Measurements from ENCODE around the gene GET3. TPM values are rescaled to one million over a fixed set of nuclear protein-coding genes. Genes with fewer than 3 reads are reported as not detected.

GET3 gene
- polyA plus RNA-seq, 1 of the 3 experiments (the other 2 are of a cell fraction), result 264 TPM

GRCh38 chr19:12766051-12766521, 28.8 kb downstream of the GET3 start:
- ChIA-PET CTCF (interaction anchor here (1.7 to 17.5 kb wide), 5 partner anchors 7 to 81 kb away, joined by 5 to 321 read pairs (median 75); partner anchors contain the start of genes BEST2, GET3, JUNB and PRDX2), POLR2A (interaction anchor here (1.1 kb wide), 1 partner anchor 25 kb away, joined by 3 read pairs; the partner anchor contains the start of gene JUNB)
- H3K27me3 ChIP-seq (ENCODE audit: insufficient read depth), result no peaks in the 10 kb centered on the region
- no peak for TF ChIP-seq CHD2 (IDR thresholded peaks at IDR 0.05; ENCODE audit: low read length, partially characterized antibody)
- no peak for TF ChIP-seq RFX5 (IDR thresholded peaks at IDR 0.05; ENCODE audit: low read length)
- TF ChIP-seq NRF1 (IDR thresholded peaks at IDR 0.05; ENCODE audit: low read depth, low read length), result no peak
- TF ChIP-seq EZH2phosphoT487 (IDR thresholded peaks at IDR 0.05; ENCODE audit: borderline replicate concordance, low read depth), result no peak
- TF ChIP-seq MXI1 (IDR thresholded peaks at IDR 0.05; ENCODE audit: low read depth, low read length), result no peak
- TF ChIP-seq MAX (IDR thresholded peaks at IDR 0.05; ENCODE audit: low read depth), result no peak
- no peak for TF ChIP-seq SMC3 (IDR thresholded peaks at IDR 0.05; ENCODE audit: low read depth, low read length)
- no peak for TF ChIP-seq TEAD4 (IDR thresholded peaks at IDR 0.05; ENCODE audit: borderline replicate concordance, insufficient read depth)
- no peak for TF ChIP-seq GABPA (IDR thresholded peaks at IDR 0.05; ENCODE audit: low read depth)
- no peak for TF ChIP-seq POLR2AphosphoS5 (IDR thresholded peaks at IDR 0.05; ENCODE audit: low read depth, low read length)
- TF ChIP-seq YY1 (IDR thresholded peaks at IDR 0.05; ENCODE audit: low read depth), result no peak
- TF ChIP-seq FOSL2 (IDR thresholded peaks at IDR 0.05; ENCODE audit: borderline replicate concordance, low read depth), result no peak
- no peak for TF ChIP-seq CTCF (IDR thresholded peaks at IDR 0.05)
- no peak for TF ChIP-seq USF1 (IDR thresholded peaks at IDR 0.05; ENCODE audit: borderline replicate concordance, low read depth)
- no peaks in the 10 kb centered on the region for H3K9me2 ChIP-seq
- H3K79me2 ChIP-seq (ENCODE audit: insufficient read depth), result no peaks in the 10 kb centered on the region
- H3K27ac ChIP-seq (ENCODE audit: low read depth in 2 of 2, low read length in 1 of 2), result no peak overlapping the region
- H4K20me1 ChIP-seq (ENCODE audit: insufficient read depth), result no peaks in the 10 kb centered on the region
- peaks cover 4 to 11% of the 10 kb centered on the region in 2 experiments for H3K36me3 ChIP-seq (replicated peaks in 1 of 2; ENCODE audit: control insufficient read depth in 1 of 2, insufficient read depth in 2 of 2, low read length in 1 of 2)
- no peaks in the 10 kb centered on the region for H3K9me3 ChIP-seq
- H3K9ac ChIP-seq, result no peak overlapping the region
- WGBS (ENCODE audit: low lambda C conversion rate), result 88% methylated on average over 28 of the region's 30 CpGs
- no peaks in the 10 kb centered on the region for H3F3A ChIP-seq (replicated peaks; ENCODE audit: insufficient read depth)
- H3K4me3 ChIP-seq (ENCODE audit: low read depth in 2 of 2, low read length in 1 of 2), result no peak overlapping the region
- H2AFZ ChIP-seq (ENCODE audit: low read depth), result no peak overlapping the region
- no peak for DNase-seq
- H3K4me2 ChIP-seq, result no peak overlapping the region
- peaks cover 0 to 3% of the 10 kb centered on the region in 2 experiments; a peak in 1 of 4 replicates for H3K4me1 ChIP-seq (ENCODE audit: control insufficient read depth in 1 of 2, insufficient read depth in 2 of 2, low read depth in 1 of 2, low read length in 1 of 2)

GRCh38 chr19:12767150-12767549, 29.9 kb downstream of the GET3 start:
- Histone ChIP-seq H4K20me1 (ENCODE audit: insufficient read depth) (no peaks in the 10 kb centered on the region), H3K27me3 (ENCODE audit: insufficient read depth) (no peaks in the 10 kb centered on the region), H3K79me2 (ENCODE audit: insufficient read depth) (no peaks in the 10 kb centered on the region), H3K9ac (no peak overlapping the region), H3K4me1 (ENCODE audit: control insufficient read depth in 1 of 2, insufficient read depth in 2 of 2, low read depth in 1 of 2, low read length in 1 of 2) (peaks cover 0 to 12% of the 10 kb centered on the region in 2 experiments; a peak in 1 of 4 replicates), H3K4me2 (no peak overlapping the region), H3F3A (replicated peaks; ENCODE audit: insufficient read depth) (no peaks in the 10 kb centered on the region), H3K9me3 (no peaks in the 10 kb centered on the region), H3K36me3 (replicated peaks in 1 of 2; ENCODE audit: control insufficient read depth in 1 of 2, insufficient read depth in 2 of 2, low read length in 1 of 2) (peaks cover 4 to 11% of the 10 kb centered on the region in 2 experiments), H3K9me2 (no peaks in the 10 kb centered on the region), H2AFZ (ENCODE audit: low read depth) (no peak overlapping the region), H3K27ac (ENCODE audit: low read depth in 2 of 2, low read length in 1 of 2) (no peak overlapping the region), H3K4me3 (ENCODE audit: low read depth in 2 of 2, low read length in 1 of 2) (no peak overlapping the region)
- 93% methylated on average over 11 of the region's 11 CpGs for WGBS (ENCODE audit: low lambda C conversion rate)
- POLR2A ChIA-PET, result interaction anchor here (0.6 kb wide), 1 partner anchor 48 kb away, joined by 3 read pairs; no protein-coding TSS in a partner anchor
- CTCF ChIA-PET, result interaction anchor here (0.6 to 17.5 kb wide), 8 partner anchors 8 to 80 kb away, joined by 3 to 321 read pairs (median 10); partner anchors contain the start of genes BEST2, GET3, JUNB and PRDX2
- DNase-seq, result no peak
- no peak for TF ChIP-seq NRF1 (IDR thresholded peaks at IDR 0.05; ENCODE audit: low read depth, low read length)
- no peak for TF ChIP-seq USF1 (IDR thresholded peaks at IDR 0.05; ENCODE audit: borderline replicate concordance, low read depth)
- no peak for TF ChIP-seq TCF12 (IDR thresholded peaks at IDR 0.05)
- TF ChIP-seq CHD2 (IDR thresholded peaks at IDR 0.05; ENCODE audit: low read length, partially characterized antibody), result no peak
- no peak for TF ChIP-seq CTCF (IDR thresholded peaks at IDR 0.05)
- no peak for TF ChIP-seq MAX (IDR thresholded peaks at IDR 0.05; ENCODE audit: low read depth)
- no peak for TF ChIP-seq IRF3 (IDR thresholded peaks at IDR 0.05; ENCODE audit: low read depth, low read length)
